GM18951 (cell line): Measurements from ENCODE around the gene TMEM244.

Source experiments
- POLR2A ChIP-seq: IDR thresholded peaks from 4 replicates; pipeline ENCODE4 v1.6.1; 2011; ENCODE audit warnings: mild to moderate bottlenecking; ENCODE audit not compliant: insufficient read length, insufficient read depth; ENCODE audit errors: extremely low read depth
- in situ Hi-C: fragments of 300-500 bp; cut with MboI; formaldehyde crosslinking; loops from one replicate; pipeline ENCODE4 v1.12.0; 2022; ENCODE audit warnings: low sequenced_read_pairs, mixed read lengths, inconsistent platforms; ENCODE audit not compliant: unreplicated experiment

Gene TMEM244

GRCh38 chr6:129786548-129786947, 74.6 kb downstream of the TMEM244 start:
- in situ Hi-C loops = no loop called here
- no peak for TF ChIP-seq POLR2A

DNA sequence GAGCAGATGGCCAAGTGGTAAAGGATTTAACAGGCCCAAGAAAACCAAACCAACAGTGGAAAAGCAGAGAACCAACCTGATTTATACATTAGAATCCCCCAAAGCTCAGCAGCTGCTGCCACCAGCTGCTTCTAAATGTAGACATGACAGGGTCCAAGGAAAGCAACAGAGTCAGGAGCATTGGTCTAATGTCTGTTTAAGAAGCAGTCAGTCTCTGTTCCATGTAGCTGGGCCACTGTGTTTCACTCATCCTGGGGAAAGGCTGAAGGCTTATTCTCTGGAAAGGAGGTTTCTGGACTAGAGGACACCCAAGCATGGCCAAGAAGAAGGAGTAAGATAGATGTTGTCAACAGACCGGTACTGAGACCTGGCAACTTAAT, 75.4 kb downstream of the TMEM244 start:
- in situ Hi-C loops = no loop called here
- no peak for TF ChIP-seq POLR2A

DNA sequence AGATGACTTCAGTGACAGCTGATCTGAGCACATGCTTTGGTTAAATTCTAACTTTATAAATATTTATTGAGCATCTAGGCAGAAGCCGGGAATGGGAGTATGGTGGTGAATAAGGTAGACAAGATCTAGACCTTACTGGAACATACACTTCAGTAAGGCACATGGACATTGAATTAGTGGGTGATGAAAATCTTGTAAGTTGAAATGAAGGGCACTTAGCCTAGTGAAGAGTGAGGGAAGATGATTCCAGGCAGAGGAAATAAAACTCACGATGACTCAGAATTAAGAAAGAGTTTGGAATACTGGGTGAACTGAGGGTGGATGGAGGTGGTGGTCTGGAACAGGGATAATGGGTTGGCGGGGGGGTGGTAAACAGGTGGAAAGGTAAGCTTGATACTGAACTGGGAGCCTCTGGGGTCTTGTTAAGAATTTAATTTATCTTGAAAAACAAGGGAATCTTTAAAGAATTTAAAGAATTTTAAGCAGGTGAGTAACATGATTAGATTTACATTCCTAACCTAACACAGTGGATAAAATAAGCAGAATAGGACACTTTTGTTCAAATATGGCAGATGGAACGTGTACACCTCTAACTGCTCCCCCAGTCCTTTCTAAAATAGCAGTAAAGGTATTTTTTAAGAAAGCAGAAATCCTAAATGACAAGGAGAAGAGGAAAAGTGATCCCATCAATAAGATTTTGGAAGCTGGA, 75.9 kb downstream of the TMEM244 start:
- no peak for TF ChIP-seq POLR2A

More for the DNA sequence above, 75.9 kb downstream of the TMEM244 start:
- in situ Hi-C loops = no loop called here
